ENCODE results near the gene DNAAF9.

The DNAAF9 gene

DNA sequence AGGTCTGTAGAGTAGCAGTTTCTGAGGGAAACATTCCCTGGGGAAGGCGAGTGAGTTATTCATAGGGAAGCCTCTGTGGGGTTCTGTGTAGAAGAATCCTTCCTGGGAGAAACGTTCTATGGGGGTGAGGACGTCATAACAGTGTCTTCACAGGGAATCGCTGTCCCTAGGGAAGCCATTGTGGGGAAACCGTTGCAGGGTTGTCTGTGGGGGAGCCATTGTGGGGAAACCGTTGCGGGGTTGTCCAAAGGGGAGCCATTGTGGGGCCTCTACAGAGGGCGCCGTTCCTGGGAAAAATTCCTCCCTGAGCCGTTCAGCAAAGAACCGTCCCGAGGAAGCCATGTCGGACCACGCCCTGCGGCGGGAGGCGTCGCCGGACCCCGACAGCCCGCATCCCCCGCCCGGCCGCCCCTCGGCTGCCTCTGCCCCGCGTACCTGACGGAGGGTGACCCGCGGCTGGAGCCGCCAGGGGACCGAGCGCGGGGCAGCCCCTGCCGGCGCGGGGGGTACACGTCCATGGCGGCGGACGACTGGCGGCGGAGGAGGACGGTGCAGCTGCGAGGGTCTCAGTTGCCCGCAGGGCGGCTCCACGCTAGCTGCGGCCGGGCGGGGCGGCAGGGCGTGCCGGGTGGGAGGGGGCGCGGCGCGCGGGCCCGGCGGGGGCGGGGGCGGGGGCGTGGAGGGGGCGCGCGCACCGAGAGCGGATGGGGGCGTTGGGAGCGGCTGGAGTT lies at the start of gene DNAAF9:
DNAAF9 (minus strand) TSS at position 630 of the 731 bp plus-strand sequence; CDS start at position 518, 112 bp downstream.
- Histone ChIP-seq H3K27ac (peak within 1 kb of the TSS; percentile 81), H3K4me3 (ENCODE audit: low read depth, low read length) (peak within 1 kb of the TSS; percentile 84), H3K9ac (peak within 1 kb of the TSS; percentile 55), H3K27me3 (ENCODE audit: control insufficient read depth, insufficient read depth, low read length) (no peaks in the 10 kb centered on the region), H3K4me2 (ENCODE audit: low read length) (peak within 1 kb of the TSS; percentile 94), H3K79me2 (no peaks in the 10 kb centered on the region), H2AFZ (peak within 1 kb of the TSS; percentile 94), H3K36me3 (ENCODE audit: control insufficient read depth, insufficient read depth, low read length) (no peaks in the 10 kb centered on the region), H3K4me1 (peaks cover 13% of the 10 kb centered on the region), H3K9me3 (ENCODE audit: control insufficient read depth, low read length) (no peaks in the 10 kb centered on the region)
- TF ChIP-seq, protein P1, sequence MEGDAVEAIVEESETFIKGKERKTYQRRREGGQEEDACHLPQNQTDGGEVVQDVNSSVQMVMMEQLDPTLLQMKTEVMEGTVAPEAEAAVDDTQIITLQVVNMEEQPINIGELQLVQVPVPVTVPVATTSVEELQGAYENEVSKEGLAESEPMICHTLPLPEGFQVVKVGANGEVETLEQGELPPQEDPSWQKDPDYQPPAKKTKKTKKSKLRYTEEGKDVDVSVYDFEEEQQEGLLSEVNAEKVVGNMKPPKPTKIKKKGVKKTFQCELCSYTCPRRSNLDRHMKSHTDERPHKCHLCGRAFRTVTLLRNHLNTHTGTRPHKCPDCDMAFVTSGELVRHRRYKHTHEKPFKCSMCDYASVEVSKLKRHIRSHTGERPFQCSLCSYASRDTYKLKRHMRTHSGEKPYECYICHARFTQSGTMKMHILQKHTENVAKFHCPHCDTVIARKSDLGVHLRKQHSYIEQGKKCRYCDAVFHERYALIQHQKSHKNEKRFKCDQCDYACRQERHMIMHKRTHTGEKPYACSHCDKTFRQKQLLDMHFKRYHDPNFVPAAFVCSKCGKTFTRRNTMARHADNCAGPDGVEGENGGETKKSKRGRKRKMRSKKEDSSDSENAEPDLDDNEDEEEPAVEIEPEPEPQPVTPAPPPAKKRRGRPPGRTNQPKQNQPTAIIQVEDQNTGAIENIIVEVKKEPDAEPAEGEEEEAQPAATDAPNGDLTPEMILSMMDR (IDR thresholded peaks at IDR 0.05) = peak; percentile 32

DNA sequence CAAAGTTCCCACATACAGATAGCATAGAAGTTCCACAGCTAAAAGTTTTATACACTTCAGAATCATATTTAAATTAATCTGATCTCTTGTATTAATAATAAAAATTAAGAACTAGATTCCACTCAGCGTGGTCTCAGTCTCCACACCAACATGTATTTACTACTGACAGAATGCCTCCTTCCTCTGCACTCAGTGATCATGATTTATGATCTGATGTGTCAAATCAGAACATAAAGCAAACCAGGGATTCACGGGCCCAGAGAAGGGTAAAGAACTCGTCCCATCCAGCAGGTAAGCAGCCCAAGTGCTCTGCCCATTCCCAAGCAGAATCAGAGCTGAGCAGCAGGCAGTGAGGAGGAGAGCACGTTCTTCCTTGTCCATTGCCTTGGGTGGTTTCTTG lies 49.2 kb upstream of the DNAAF9 start:
- Histone ChIP-seq H3K4me1 (peaks cover 8% of the 10 kb centered on the region), H3K36me3 (ENCODE audit: control insufficient read depth, insufficient read depth, low read length) (no peaks in the 10 kb centered on the region), H3K79me2 (no peaks in the 10 kb centered on the region), H3K27ac (no peak overlapping the region), H3K4me3 (ENCODE audit: low read depth, low read length) (no peak overlapping the region), H3K9ac (no peak overlapping the region), H3K4me2 (ENCODE audit: low read length) (no peak overlapping the region), H2AFZ (no peak overlapping the region), H3K9me3 (ENCODE audit: control insufficient read depth, low read length) (no peaks in the 10 kb centered on the region), H3K27me3 (ENCODE audit: control insufficient read depth, insufficient read depth, low read length) (no peaks in the 10 kb centered on the region)
- TF ChIP-seq, protein P1 (IDR thresholded peaks at IDR 0.05) = no peak

DNA sequence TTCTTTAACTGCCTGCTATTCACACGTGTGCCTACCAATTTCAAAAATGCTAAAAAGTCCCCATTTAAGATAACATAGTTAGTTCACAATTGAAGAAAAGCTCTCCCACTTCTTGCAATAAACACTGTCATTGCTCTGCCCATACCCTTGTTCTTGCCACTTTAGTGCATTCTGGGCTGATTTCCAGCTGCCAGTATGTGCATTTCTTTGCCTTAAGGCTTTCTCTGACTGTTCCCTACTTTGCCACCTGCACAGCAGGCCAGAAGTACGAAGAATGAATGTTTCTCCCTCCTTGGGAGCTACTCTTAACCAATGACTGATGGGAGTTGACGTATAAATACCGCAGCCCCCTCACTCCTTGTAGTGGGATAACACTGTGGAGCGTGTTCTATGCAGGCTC lies 47.4 kb upstream of the DNAAF9 start:
- no peaks in the 10 kb centered on the region for H3K79me2 ChIP-seq
- no peaks in the 10 kb centered on the region for H3K9me3 ChIP-seq (ENCODE audit: control insufficient read depth, low read length)
- no peak overlapping the region for H3K27ac ChIP-seq
- no peaks in the 10 kb centered on the region for H3K27me3 ChIP-seq (ENCODE audit: control insufficient read depth, insufficient read depth, low read length)
- no peak overlapping the region for H3K4me3 ChIP-seq (ENCODE audit: low read depth, low read length)
- TF ChIP-seq, protein P1 (IDR thresholded peaks at IDR 0.05) = no peak
- no peak overlapping the region for H3K4me2 ChIP-seq (ENCODE audit: low read length)
- H3K4me1 ChIP-seq = peaks cover 2% of the 10 kb centered on the region
- H3K9ac ChIP-seq = no peak overlapping the region
- no peaks in the 10 kb centered on the region for H3K36me3 ChIP-seq (ENCODE audit: control insufficient read depth, insufficient read depth, low read length)
- H2AFZ ChIP-seq = no peak overlapping the region

DNA sequence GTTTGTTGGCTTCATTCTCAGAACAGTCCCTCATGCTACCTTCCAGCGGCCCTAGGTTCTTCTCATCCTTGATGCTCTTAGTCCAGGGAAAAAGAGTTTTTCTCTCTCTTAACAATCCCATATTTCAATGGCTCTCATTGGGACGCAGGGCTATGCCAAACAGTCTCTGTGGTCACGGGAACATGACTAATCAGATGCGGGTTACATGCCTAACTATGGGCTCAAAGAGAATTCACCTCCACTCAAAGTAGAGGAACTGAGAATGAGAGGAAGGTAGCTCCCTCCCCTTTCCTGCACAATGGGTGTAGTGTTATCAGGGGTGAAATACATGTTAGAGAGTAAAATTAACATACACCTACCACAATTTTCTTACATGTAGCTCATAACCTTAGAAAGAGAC lies 45.2 kb upstream of the DNAAF9 start:
- Histone ChIP-seq H3K4me1 (no peaks in the 10 kb centered on the region), H3K27ac (no peak overlapping the region), H3K79me2 (no peaks in the 10 kb centered on the region), H3K27me3 (ENCODE audit: control insufficient read depth, insufficient read depth, low read length) (no peaks in the 10 kb centered on the region), H3K4me3 (ENCODE audit: low read depth, low read length) (no peak overlapping the region), H3K9ac (no peak overlapping the region), H3K4me2 (ENCODE audit: low read length) (no peak overlapping the region), H2AFZ (no peak overlapping the region), H3K36me3 (ENCODE audit: control insufficient read depth, insufficient read depth, low read length) (no peaks in the 10 kb centered on the region), H3K9me3 (ENCODE audit: control insufficient read depth, low read length) (no peaks in the 10 kb centered on the region)
- TF ChIP-seq, protein P1 (IDR thresholded peaks at IDR 0.05) = no peak

DNA sequence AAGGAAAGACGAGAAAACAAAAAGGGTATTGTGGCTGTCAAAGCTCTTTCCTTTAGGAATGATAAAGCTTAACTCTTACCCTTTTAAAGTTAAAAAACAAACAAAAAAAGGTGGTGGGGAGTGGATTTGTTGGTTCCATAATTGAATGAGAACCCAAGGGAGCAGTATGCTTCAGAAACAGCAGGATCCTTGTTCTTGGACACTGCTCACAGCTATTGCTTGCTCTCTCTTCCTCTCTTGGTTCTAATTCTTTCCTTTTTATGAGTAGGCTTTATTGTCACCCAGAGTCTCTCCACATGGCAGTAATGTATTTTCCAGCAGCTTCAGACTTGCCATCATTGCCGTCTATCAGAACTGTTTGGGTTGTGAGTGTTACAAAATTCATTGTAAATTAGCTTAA lies 44.7 kb upstream of the DNAAF9 start:
- Histone ChIP-seq H3K9ac (no peak overlapping the region), H3K36me3 (ENCODE audit: control insufficient read depth, insufficient read depth, low read length) (no peaks in the 10 kb centered on the region), H3K4me1 (no peaks in the 10 kb centered on the region), H3K27me3 (ENCODE audit: control insufficient read depth, insufficient read depth, low read length) (no peaks in the 10 kb centered on the region), H3K9me3 (ENCODE audit: control insufficient read depth, low read length) (no peaks in the 10 kb centered on the region), H3K79me2 (no peaks in the 10 kb centered on the region), H2AFZ (no peak overlapping the region), H3K4me3 (ENCODE audit: low read depth, low read length) (no peak overlapping the region), H3K27ac (no peak overlapping the region), H3K4me2 (ENCODE audit: low read length) (no peak overlapping the region)
- TF ChIP-seq, protein P1 (IDR thresholded peaks at IDR 0.05) = no peak
